ENCODE results near the gene MTA3.

Gene MTA3

GRCh38 chr2:42752816-42753813, 184.7 kb downstream of the MTA3 start:
- Histone ChIP-seq H3K9ac (ENCODE audit: low read length) (no peak overlapping the region), H3K36me3 (ENCODE audit: control insufficient read depth, insufficient read depth, low read length) (peaks cover 6% of the 10 kb centered on the region), H3K27ac (ENCODE audit: low read depth, low read length) (no peak overlapping the region), H3K4me3 (ENCODE audit: low read depth, low read length) (no peak overlapping the region), H3K4me1 (ENCODE audit: control insufficient read depth, insufficient read depth, low read length) (peaks cover 7% of the 10 kb centered on the region; the same call in 1 of the 2 replicates), H3K9me3 (ENCODE audit: control insufficient read depth, insufficient read depth, low read depth, low read length) (no peaks in the 10 kb centered on the region), H3K27me3 (ENCODE audit: control insufficient read depth, insufficient read depth, low read length) (no peaks in the 10 kb centered on the region)

- H3K27ac ChIP-seq (ENCODE audit: low read depth, low read length), result no peak overlapping the region
- no peak overlapping the region for H3K9ac ChIP-seq (ENCODE audit: low read length)
- no peaks in the 10 kb centered on the region for H3K27me3 ChIP-seq (ENCODE audit: control insufficient read depth, insufficient read depth, low read length)
- no peak overlapping the region for H3K4me3 ChIP-seq (ENCODE audit: low read depth, low read length)
- H3K4me1 ChIP-seq (ENCODE audit: control insufficient read depth, insufficient read depth, low read length), result peaks cover 7% of the 10 kb centered on the region
- H3K36me3 ChIP-seq (ENCODE audit: control insufficient read depth, insufficient read depth, low read length), result peaks cover 6% of the 10 kb centered on the region
- H3K9me3 ChIP-seq (ENCODE audit: control insufficient read depth, insufficient read depth, low read depth, low read length), result no peaks in the 10 kb centered on the region
Measured at GRCh38 chr2:42754021-42754775, 185.8 kb downstream of the MTA3 start.

DNA sequence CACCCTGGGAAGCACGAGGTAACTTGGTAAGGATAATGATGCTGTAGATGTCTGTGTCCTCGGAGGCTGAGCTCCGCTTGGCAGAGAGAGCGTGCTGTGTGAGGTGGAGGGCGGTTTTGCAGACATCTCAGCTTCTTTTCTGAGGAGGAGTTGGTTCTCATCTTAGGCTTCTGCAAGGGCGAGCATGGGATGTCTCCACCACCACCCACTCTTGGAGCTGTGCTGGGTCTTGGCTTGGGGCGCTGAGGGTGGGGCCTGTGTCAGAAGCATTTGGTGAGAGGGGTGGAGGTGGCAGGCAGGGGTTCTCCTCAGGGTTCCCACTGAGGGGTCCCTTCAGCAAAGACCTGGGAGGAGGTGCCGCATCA, 186.3 kb downstream of the MTA3 start:
- Histone ChIP-seq H3K27ac (ENCODE audit: low read depth, low read length) (no peak overlapping the region), H3K4me1 (ENCODE audit: control insufficient read depth, insufficient read depth, low read length) (peaks cover 7% of the 10 kb centered on the region), H3K4me3 (ENCODE audit: low read depth, low read length) (no peak overlapping the region), H3K27me3 (ENCODE audit: control insufficient read depth, insufficient read depth, low read length) (no peaks in the 10 kb centered on the region), H3K9me3 (ENCODE audit: control insufficient read depth, insufficient read depth, low read depth, low read length) (no peaks in the 10 kb centered on the region), H3K36me3 (ENCODE audit: control insufficient read depth, insufficient read depth, low read length) (peaks cover 6% of the 10 kb centered on the region), H3K9ac (ENCODE audit: low read length) (no peak overlapping the region)

- Histone ChIP-seq H3K4me3 (ENCODE audit: low read depth, low read length) (no peak overlapping the region), H3K27me3 (ENCODE audit: control insufficient read depth, insufficient read depth, low read length) (no peaks in the 10 kb centered on the region), H3K4me1 (ENCODE audit: control insufficient read depth, insufficient read depth, low read length) (peaks cover 7% of the 10 kb centered on the region), H3K27ac (ENCODE audit: low read depth, low read length) (no peak overlapping the region), H3K9ac (ENCODE audit: low read length) (no peak overlapping the region), H3K36me3 (ENCODE audit: control insufficient read depth, insufficient read depth, low read length) (peaks cover 6% of the 10 kb centered on the region), H3K9me3 (ENCODE audit: control insufficient read depth, insufficient read depth, low read depth, low read length) (no peaks in the 10 kb centered on the region)
Measured at GRCh38 chr2:42755191-42755880, 186.9 kb downstream of the MTA3 start.

DNA sequence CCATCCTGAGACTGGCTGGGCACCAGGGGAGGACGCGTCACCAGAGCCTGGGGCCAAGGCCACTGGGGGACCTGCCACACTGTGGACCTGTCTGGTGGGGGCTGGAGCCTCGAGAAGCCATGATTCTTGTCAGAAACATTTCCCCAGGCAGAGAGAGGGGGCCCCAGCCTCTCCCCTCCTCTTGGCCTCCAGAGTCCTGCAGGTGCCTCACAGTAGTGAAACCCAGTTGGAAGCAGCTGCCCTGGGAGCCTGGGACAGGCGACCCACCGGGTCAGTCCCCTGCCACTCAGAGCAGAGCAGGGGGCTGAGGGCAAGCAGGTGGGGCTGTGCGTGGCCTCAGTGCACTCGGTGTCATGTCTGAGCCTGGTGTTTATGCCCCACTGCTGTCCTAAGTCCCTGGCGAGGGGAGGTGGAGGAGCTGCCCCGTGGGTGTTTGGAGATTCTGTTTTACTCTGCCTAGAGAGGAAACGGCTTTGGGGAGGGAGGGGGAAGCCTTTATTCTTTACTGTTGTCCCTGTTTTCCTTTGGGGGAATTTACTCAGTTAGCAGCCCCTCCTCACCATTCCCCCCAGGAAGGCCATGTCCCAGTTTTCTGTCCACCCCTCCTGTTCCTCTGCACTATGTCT, 187.8 kb downstream of the MTA3 start:
- Histone ChIP-seq H3K4me1 (ENCODE audit: control insufficient read depth, insufficient read depth, low read length) (peaks cover 7% of the 10 kb centered on the region), H3K4me3 (ENCODE audit: low read depth, low read length) (no peak overlapping the region), H3K27ac (ENCODE audit: low read depth, low read length) (no peak overlapping the region), H3K27me3 (ENCODE audit: control insufficient read depth, insufficient read depth, low read length) (no peaks in the 10 kb centered on the region), H3K36me3 (ENCODE audit: control insufficient read depth, insufficient read depth, low read length) (peaks cover 6% of the 10 kb centered on the region), H3K9ac (ENCODE audit: low read length) (no peak overlapping the region), H3K9me3 (ENCODE audit: control insufficient read depth, insufficient read depth, low read depth, low read length) (no peaks in the 10 kb centered on the region)

DNA sequence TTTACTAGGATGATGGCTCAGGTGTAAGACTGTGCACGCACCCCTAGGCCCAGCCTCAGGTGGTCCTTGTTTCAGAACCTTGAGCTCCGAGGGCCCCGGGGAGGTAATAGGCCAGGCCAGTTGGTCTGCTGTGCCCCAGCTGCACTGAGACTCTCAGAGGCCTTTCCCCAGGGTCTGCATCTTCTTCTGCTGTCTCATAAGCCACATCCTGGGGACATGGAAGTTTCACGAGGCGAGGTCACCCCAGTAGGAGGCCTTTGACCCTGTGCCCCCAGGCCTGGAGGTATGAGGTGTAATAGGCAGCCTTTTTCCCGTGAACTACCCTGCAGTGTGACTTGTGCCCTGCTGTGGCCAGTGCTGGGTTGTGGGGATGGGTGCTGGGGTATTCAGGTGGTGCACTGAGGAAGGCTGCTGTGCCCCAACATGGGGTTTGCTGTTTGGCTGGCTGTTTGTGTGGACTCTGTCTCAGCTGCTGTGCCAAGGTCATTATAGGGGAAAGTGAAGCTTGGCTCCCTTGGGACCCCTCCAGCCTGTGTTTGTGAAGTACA, 188.6 kb downstream of the MTA3 start:
- H3K9ac ChIP-seq (ENCODE audit: low read length), result no peak overlapping the region
- H3K27ac ChIP-seq (ENCODE audit: low read depth, low read length), result no peak overlapping the region
- H3K9me3 ChIP-seq (ENCODE audit: control insufficient read depth, insufficient read depth, low read depth, low read length), result no peaks in the 10 kb centered on the region
- no peak overlapping the region for H3K4me3 ChIP-seq (ENCODE audit: low read depth, low read length)
- H3K4me1 ChIP-seq (ENCODE audit: control insufficient read depth, insufficient read depth, low read length), result peaks cover 7% of the 10 kb centered on the region
- H3K27me3 ChIP-seq (ENCODE audit: control insufficient read depth, insufficient read depth, low read length), result no peaks in the 10 kb centered on the region
- H3K36me3 ChIP-seq (ENCODE audit: control insufficient read depth, insufficient read depth, low read length), result peaks cover 6% of the 10 kb centered on the region

- peaks cover 7% of the 10 kb centered on the region for H3K4me1 ChIP-seq (ENCODE audit: control insufficient read depth, insufficient read depth, low read length)
- no peaks in the 10 kb centered on the region for H3K9me3 ChIP-seq (ENCODE audit: control insufficient read depth, insufficient read depth, low read depth, low read length)
- H3K9ac ChIP-seq (ENCODE audit: low read length), result no peak overlapping the region
- H3K36me3 ChIP-seq (ENCODE audit: control insufficient read depth, insufficient read depth, low read length), result peaks cover 6% of the 10 kb centered on the region
- H3K27ac ChIP-seq (ENCODE audit: low read depth, low read length), result no peak overlapping the region
- no peak overlapping the region for H3K4me3 ChIP-seq (ENCODE audit: low read depth, low read length)
- H3K27me3 ChIP-seq (ENCODE audit: control insufficient read depth, insufficient read depth, low read length), result no peaks in the 10 kb centered on the region
Measured at GRCh38 chr2:42757981-42758740, 189.7 kb downstream of the MTA3 start.

- peaks cover 7% of the 10 kb centered on the region for H3K4me1 ChIP-seq (ENCODE audit: control insufficient read depth, insufficient read depth, low read length)
Measured at GRCh38 chr2:42758751-42759150, 190.3 kb downstream of the MTA3 start.

DNA sequence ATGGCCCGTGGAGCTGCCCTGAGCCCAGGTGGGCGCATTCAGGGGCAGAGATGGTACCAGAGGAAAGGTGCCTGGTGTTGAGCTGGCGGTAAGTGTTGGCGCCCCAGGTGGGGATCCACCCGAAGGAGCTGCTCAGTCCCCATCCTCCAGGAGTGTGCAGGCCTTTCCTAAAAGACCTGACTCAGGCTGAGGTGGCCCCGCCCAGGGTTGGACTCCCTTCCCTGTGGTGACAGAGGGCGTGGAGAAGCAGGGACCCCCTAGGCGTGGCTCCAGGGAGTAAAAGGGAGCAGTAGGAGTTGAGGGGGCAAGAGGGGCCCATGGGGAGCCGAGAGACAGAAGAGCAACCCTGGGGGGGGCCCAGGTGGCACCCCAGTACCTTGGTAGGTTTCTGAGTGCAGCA, 193.1 kb downstream of the MTA3 start:
- Histone ChIP-seq H3K9me3 (ENCODE audit: control insufficient read depth, insufficient read depth, low read depth, low read length) (no peaks in the 10 kb centered on the region), H3K9ac (ENCODE audit: low read length) (no peak overlapping the region), H3K36me3 (ENCODE audit: control insufficient read depth, insufficient read depth, low read length) (no peaks in the 10 kb centered on the region), H3K4me1 (ENCODE audit: control insufficient read depth, insufficient read depth, low read length) (peaks cover 3% of the 10 kb centered on the region), H3K27ac (ENCODE audit: low read depth, low read length) (no peak overlapping the region), H3K4me3 (ENCODE audit: low read depth, low read length) (no peak overlapping the region), H3K27me3 (ENCODE audit: control insufficient read depth, insufficient read depth, low read length) (no peaks in the 10 kb centered on the region)

More at GRCh38 chr2:42758751-42759150, 190.3 kb downstream of the MTA3 start:
- no peak overlapping the region for H3K4me3 ChIP-seq (ENCODE audit: low read depth, low read length)
- H3K36me3 ChIP-seq (ENCODE audit: control insufficient read depth, insufficient read depth, low read length), result peaks cover 5% of the 10 kb centered on the region
- no peaks in the 10 kb centered on the region for H3K27me3 ChIP-seq (ENCODE audit: control insufficient read depth, insufficient read depth, low read length)
- no peak overlapping the region for H3K9ac ChIP-seq (ENCODE audit: low read length)
- no peaks in the 10 kb centered on the region for H3K9me3 ChIP-seq (ENCODE audit: control insufficient read depth, insufficient read depth, low read depth, low read length)
- H3K27ac ChIP-seq (ENCODE audit: low read depth, low read length), result no peak overlapping the region

DNA sequence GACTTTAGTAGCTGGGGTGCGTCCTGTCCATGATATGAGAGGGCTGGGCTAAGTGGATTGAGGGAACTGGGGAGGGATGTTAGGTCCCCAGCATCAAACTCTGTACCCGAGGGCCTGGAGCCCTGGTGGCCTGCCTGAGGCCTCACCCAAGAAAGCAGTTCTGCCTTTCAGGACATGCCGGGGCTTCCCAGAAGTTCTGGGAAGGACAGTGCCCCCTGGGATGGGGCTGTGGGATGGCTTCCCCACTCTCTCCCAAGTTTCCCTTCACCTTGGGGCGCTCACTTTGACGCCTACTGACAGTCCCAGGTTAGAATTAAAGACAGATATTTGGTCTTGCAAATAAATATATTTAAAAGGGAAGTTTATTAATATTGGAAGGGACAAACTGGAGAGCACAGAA, 193.7 kb downstream of the MTA3 start:
- Histone ChIP-seq H3K9me3 (ENCODE audit: control insufficient read depth, insufficient read depth, low read depth, low read length) (no peaks in the 10 kb centered on the region), H3K36me3 (ENCODE audit: control insufficient read depth, insufficient read depth, low read length) (no peaks in the 10 kb centered on the region)

More for the DNA sequence above, 193.7 kb downstream of the MTA3 start:
- Histone ChIP-seq H3K9ac (ENCODE audit: low read length) (no peak overlapping the region), H3K27me3 (ENCODE audit: control insufficient read depth, insufficient read depth, low read length) (no peaks in the 10 kb centered on the region), H3K27ac (ENCODE audit: low read depth, low read length) (no peak overlapping the region), H3K4me1 (ENCODE audit: control insufficient read depth, insufficient read depth, low read length) (no peaks in the 10 kb centered on the region; the same call in 1 of the 2 replicates), H3K4me3 (ENCODE audit: low read depth, low read length) (no peak overlapping the region)
